ENCODE measurements around the gene C19orf44.
"Not testable (repeated sequence)": the region's sequence is repeated elsewhere in the genome, so short reads cannot be mapped to it uniquely, and the experiment has no call there.

Gene C19orf44

GRCh38 chr19:16466802-16467427, 29.3 kb upstream of the C19orf44 start:
- not testable (repeated sequence) for H3K27ac ChIP-seq (ENCODE audit: low read depth, low read length)

GRCh38 chr19:16467581-16467980, 28.6 kb upstream of the C19orf44 start:
- no peaks in the 10 kb centered on the region for H3K27me3 ChIP-seq (ENCODE audit: control insufficient read depth in 1 of 2, insufficient read depth in 2 of 2, low read length in 2 of 2)
- H3K9me3 ChIP-seq (ENCODE audit: control insufficient read depth in 1 of 2, low read length in 2 of 2) = no peaks in the 10 kb centered on the region
- H3K27ac ChIP-seq (ENCODE audit: low read depth, low read length) = no peak overlapping the region
- peaks cover 0 to 2% of the 10 kb centered on the region in 2 donors for H3K36me3 ChIP-seq (ENCODE audit: control insufficient read depth in 1 of 2, insufficient read depth in 2 of 2, low read length in 2 of 2)
- no peak overlapping the region for H3K9ac ChIP-seq (ENCODE audit: low read depth in 1 of 2, low read length in 2 of 2)
- no peak overlapping the region for H3K4me3 ChIP-seq (ENCODE audit: low read depth in 1 of 2, low read length in 2 of 2)
- H3K4me1 ChIP-seq (ENCODE audit: control insufficient read depth in 1 of 2, insufficient read depth in 2 of 2, low read length in 2 of 2) = peaks cover 8 to 27% of the 10 kb centered on the region in 2 donors

More at GRCh38 chr19:16466802-16467427, 29.3 kb upstream of the C19orf44 start:
- peaks cover 8 to 23% of the 10 kb centered on the region in 2 donors for H3K4me1 ChIP-seq (ENCODE audit: control insufficient read depth in 1 of 2, insufficient read depth in 2 of 2, low read length in 2 of 2)
- not testable (repeated sequence) for H3K9ac ChIP-seq (ENCODE audit: low read depth in 1 of 2, low read length in 2 of 2); H3K9me3 ChIP-seq (ENCODE audit: control insufficient read depth in 1 of 2, low read length in 2 of 2); H3K36me3 ChIP-seq (ENCODE audit: control insufficient read depth in 1 of 2, insufficient read depth in 2 of 2, low read length in 2 of 2); H3K27me3 ChIP-seq (ENCODE audit: control insufficient read depth in 1 of 2, insufficient read depth in 2 of 2, low read length in 2 of 2); H3K4me3 ChIP-seq (ENCODE audit: low read depth in 1 of 2, low read length in 2 of 2)

DNA sequence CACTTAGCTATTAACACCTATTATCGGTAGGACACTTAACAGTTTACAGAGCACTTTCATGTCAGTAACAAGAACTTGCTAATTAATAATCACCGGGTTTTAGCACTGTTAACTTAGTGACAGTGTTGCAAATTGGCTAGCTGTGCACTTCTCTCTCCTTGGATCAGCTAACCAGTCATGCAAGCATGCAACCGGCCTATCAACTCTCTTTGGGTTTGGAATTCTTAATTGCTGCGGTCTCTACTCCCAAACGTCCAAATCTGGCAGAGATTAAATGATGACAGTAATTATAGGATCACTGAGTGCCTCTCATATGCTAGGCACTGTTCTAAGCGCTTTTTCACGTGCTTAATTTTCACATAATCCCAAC, 25.7 kb upstream of the C19orf44 start:
- Histone ChIP-seq H3K36me3 (ENCODE audit: control insufficient read depth in 1 of 2, insufficient read depth in 2 of 2, low read length in 2 of 2) (no peaks in the 10 kb centered on the region), H3K27ac (ENCODE audit: low read depth, low read length) (no peak overlapping the region), H3K4me1 (ENCODE audit: control insufficient read depth in 1 of 2, insufficient read depth in 2 of 2, low read length in 2 of 2) (peaks cover 8 to 22% of the 10 kb centered on the region in 2 donors), H3K27me3 (ENCODE audit: control insufficient read depth in 1 of 2, insufficient read depth in 2 of 2, low read length in 2 of 2) (no peaks in the 10 kb centered on the region), H3K9ac (ENCODE audit: low read depth in 1 of 2, low read length in 2 of 2) (peak overlapping the region in 1 of 2 donors; percentile 70), H3K9me3 (ENCODE audit: control insufficient read depth in 1 of 2, low read length in 2 of 2) (peaks cover 0 to 2% of the 10 kb centered on the region in 2 donors), H3K4me3 (ENCODE audit: low read depth in 1 of 2, low read length in 2 of 2) (peak overlapping the region; percentile 90 to 95)

DNA sequence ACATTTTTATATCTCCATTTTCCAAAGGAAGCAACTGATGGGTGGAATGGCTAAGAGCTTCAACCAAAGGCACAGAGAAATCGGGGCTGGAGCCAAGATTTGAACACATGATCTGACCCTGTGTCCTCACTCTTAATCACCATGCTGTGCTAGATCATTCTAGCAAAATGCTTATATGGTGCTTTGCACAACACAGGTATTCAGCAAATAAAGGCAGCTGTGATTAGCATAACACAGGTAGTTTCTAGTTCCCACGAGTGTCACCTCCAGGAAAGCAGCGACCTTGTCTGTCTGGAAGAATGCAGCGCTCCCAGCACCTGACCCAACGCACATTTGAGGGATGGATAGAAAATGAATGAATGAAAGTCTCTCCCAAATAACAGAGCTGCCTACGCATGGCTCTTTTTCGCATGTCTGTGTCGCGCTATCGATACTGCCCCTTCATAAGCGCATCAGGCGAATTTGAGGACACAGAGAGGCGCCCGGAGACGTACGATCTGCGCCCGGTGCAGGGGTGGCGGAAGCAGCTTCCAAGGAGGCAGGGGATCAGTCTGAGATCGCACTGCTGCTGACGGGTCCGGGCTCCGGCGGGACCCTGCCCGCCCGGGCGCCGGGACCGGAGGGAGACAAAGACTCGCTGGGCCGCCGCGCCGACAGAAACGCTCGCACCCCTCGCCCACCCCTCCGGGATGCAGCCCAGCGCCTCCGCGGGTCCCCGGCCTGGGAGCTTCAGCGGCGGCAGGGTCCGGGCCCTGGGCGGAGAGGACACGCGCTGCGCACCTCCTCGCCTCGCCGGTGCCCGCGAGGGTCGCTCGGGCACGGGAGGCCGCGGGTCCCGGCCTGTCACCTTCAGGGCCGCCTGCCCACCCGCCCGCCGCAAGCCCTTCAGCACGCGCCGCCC, 25.0 kb upstream of the C19orf44 start:
- H3K27me3 ChIP-seq (ENCODE audit: control insufficient read depth in 1 of 2, insufficient read depth in 2 of 2, low read length in 2 of 2) = no peaks in the 10 kb centered on the region
- H3K4me3 ChIP-seq (ENCODE audit: low read depth in 1 of 2, low read length in 2 of 2) = peak overlapping the region; percentile 90 to 95
- peaks cover 8 to 22% of the 10 kb centered on the region in 2 donors for H3K4me1 ChIP-seq (ENCODE audit: control insufficient read depth in 1 of 2, insufficient read depth in 2 of 2, low read length in 2 of 2)
- H3K9me3 ChIP-seq (ENCODE audit: control insufficient read depth in 1 of 2, low read length in 2 of 2) = peaks cover 0 to 2% of the 10 kb centered on the region in 2 donors
- H3K36me3 ChIP-seq (ENCODE audit: control insufficient read depth in 1 of 2, insufficient read depth in 2 of 2, low read length in 2 of 2) = no peaks in the 10 kb centered on the region
- H3K27ac ChIP-seq (ENCODE audit: low read depth, low read length) = no peak overlapping the region
- H3K9ac ChIP-seq (ENCODE audit: low read depth in 1 of 2, low read length in 2 of 2) = peak overlapping the region; percentile 70 to 76

GRCh38 chr19:16472559-16472899, 23.7 kb upstream of the C19orf44 start:
- not testable (repeated sequence) for H3K9me3 ChIP-seq (ENCODE audit: control insufficient read depth in 1 of 2, low read length in 2 of 2); H3K27me3 ChIP-seq (ENCODE audit: control insufficient read depth in 1 of 2, insufficient read depth in 2 of 2, low read length in 2 of 2); H3K36me3 ChIP-seq (ENCODE audit: control insufficient read depth in 1 of 2, insufficient read depth in 2 of 2, low read length in 2 of 2); H3K27ac ChIP-seq (ENCODE audit: low read depth, low read length)
- peak overlapping the region; percentile 83 to 93 for H3K4me3 ChIP-seq (ENCODE audit: low read depth in 1 of 2, low read length in 2 of 2)
- H3K9ac ChIP-seq (ENCODE audit: low read depth in 1 of 2, low read length in 2 of 2) = peak overlapping the region; percentile 73 to 90
- peaks cover 8 to 22% of the 10 kb centered on the region in 2 donors for H3K4me1 ChIP-seq (ENCODE audit: control insufficient read depth in 1 of 2, insufficient read depth in 2 of 2, low read length in 2 of 2)

- H3K4me3 ChIP-seq (ENCODE audit: low read depth in 1 of 2, low read length in 2 of 2) = no peak overlapping the region
- H3K9me3 ChIP-seq (ENCODE audit: control insufficient read depth in 1 of 2, low read length in 2 of 2) = peaks cover 0 to 2% of the 10 kb centered on the region in 2 donors
- H3K36me3 ChIP-seq (ENCODE audit: control insufficient read depth in 1 of 2, insufficient read depth in 2 of 2, low read length in 2 of 2) = no peaks in the 10 kb centered on the region
- H3K4me1 ChIP-seq (ENCODE audit: control insufficient read depth in 1 of 2, insufficient read depth in 2 of 2, low read length in 2 of 2) = peaks cover 8 to 22% of the 10 kb centered on the region in 2 donors
- H3K27me3 ChIP-seq (ENCODE audit: control insufficient read depth in 1 of 2, insufficient read depth in 2 of 2, low read length in 2 of 2) = no peaks in the 10 kb centered on the region
- no peak overlapping the region for H3K27ac ChIP-seq (ENCODE audit: low read depth, low read length)
- no peak overlapping the region for H3K9ac ChIP-seq (ENCODE audit: low read depth in 1 of 2, low read length in 2 of 2)
Measured at GRCh38 chr19:16472992-16473391, 23.2 kb upstream of the C19orf44 start.

GRCh38 chr19:16473875-16474392, 22.3 kb upstream of the C19orf44 start:
- Histone ChIP-seq H3K27ac (ENCODE audit: low read depth, low read length) (no peak overlapping the region), H3K9me3 (ENCODE audit: control insufficient read depth in 1 of 2, low read length in 2 of 2) (peaks cover 0 to 2% of the 10 kb centered on the region in 2 donors), H3K27me3 (ENCODE audit: control insufficient read depth in 1 of 2, insufficient read depth in 2 of 2, low read length in 2 of 2) (no peaks in the 10 kb centered on the region), H3K36me3 (ENCODE audit: control insufficient read depth in 1 of 2, insufficient read depth in 2 of 2, low read length in 2 of 2) (no peaks in the 10 kb centered on the region), H3K9ac (ENCODE audit: low read depth in 1 of 2, low read length in 2 of 2) (no peak overlapping the region), H3K4me1 (ENCODE audit: control insufficient read depth in 1 of 2, insufficient read depth in 2 of 2, low read length in 2 of 2) (peaks cover 8 to 22% of the 10 kb centered on the region in 2 donors), H3K4me3 (ENCODE audit: low read depth in 1 of 2, low read length in 2 of 2) (no peak overlapping the region)

- Histone ChIP-seq H3K4me3 (ENCODE audit: low read depth in 1 of 2, low read length in 2 of 2) (no peak overlapping the region), H3K27ac (ENCODE audit: low read depth, low read length) (no peak overlapping the region), H3K9ac (ENCODE audit: low read depth in 1 of 2, low read length in 2 of 2) (no peak overlapping the region), H3K9me3 (ENCODE audit: control insufficient read depth in 1 of 2, low read length in 2 of 2) (peaks cover 0 to 2% of the 10 kb centered on the region in 2 donors), H3K4me1 (ENCODE audit: control insufficient read depth in 1 of 2, insufficient read depth in 2 of 2, low read length in 2 of 2) (peaks cover 0 to 3% of the 10 kb centered on the region in 2 donors), H3K36me3 (ENCODE audit: control insufficient read depth in 1 of 2, insufficient read depth in 2 of 2, low read length in 2 of 2) (no peaks in the 10 kb centered on the region), H3K27me3 (ENCODE audit: control insufficient read depth in 1 of 2, insufficient read depth in 2 of 2, low read length in 2 of 2) (no peaks in the 10 kb centered on the region)
Measured at GRCh38 chr19:16476401-16476800, 19.8 kb upstream of the C19orf44 start.

- Histone ChIP-seq H3K4me1 (ENCODE audit: control insufficient read depth in 1 of 2, insufficient read depth in 2 of 2, low read length in 2 of 2) (peaks cover 0 to under 1% of the 10 kb centered on the region in 2 donors), H3K4me3 (ENCODE audit: low read depth in 1 of 2, low read length in 2 of 2) (no peak overlapping the region), H3K9me3 (ENCODE audit: control insufficient read depth in 1 of 2, low read length in 2 of 2) (peaks cover 0 to 2% of the 10 kb centered on the region in 2 donors), H3K9ac (ENCODE audit: low read depth in 1 of 2, low read length in 2 of 2) (no peak overlapping the region), H3K27me3 (ENCODE audit: control insufficient read depth in 1 of 2, insufficient read depth in 2 of 2, low read length in 2 of 2) (no peaks in the 10 kb centered on the region), H3K27ac (ENCODE audit: low read depth, low read length) (no peak overlapping the region), H3K36me3 (ENCODE audit: control insufficient read depth in 1 of 2, insufficient read depth in 2 of 2, low read length in 2 of 2) (no peaks in the 10 kb centered on the region)
Measured at GRCh38 chr19:16477311-16477710, 18.9 kb upstream of the C19orf44 start.

DNA sequence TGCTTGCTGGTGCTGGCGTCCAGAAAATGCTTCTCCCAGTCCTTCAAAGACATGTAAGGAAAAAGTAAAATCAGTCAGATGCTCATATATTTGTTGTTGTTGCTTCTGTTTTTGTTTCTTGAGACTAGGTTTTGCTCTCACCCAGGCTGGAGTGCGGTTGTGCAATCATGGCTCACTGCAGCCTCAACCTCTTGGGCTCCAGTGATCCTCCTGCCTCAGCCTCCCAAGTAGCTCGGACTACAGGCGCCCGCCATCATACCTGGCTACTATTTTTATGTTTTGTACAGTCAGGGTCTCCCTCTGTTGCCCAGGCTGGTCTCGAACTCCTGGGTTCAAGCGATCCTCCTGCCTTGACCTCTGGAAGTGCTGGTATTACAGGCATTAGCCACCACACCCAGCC, 13.4 kb upstream of the C19orf44 start:
- Histone ChIP-seq H3K27ac (ENCODE audit: low read depth, low read length) (no peak overlapping the region), H3K4me3 (ENCODE audit: low read depth in 1 of 2, low read length in 2 of 2) (no peak overlapping the region), H3K36me3 (ENCODE audit: control insufficient read depth in 1 of 2, insufficient read depth in 2 of 2, low read length in 2 of 2) (no peaks in the 10 kb centered on the region), H3K9me3 (ENCODE audit: control insufficient read depth in 1 of 2, low read length in 2 of 2) (no peaks in the 10 kb centered on the region), H3K27me3 (ENCODE audit: control insufficient read depth in 1 of 2, insufficient read depth in 2 of 2, low read length in 2 of 2) (no peaks in the 10 kb centered on the region), H3K4me1 (ENCODE audit: control insufficient read depth in 1 of 2, insufficient read depth in 2 of 2, low read length in 2 of 2) (no peaks in the 10 kb centered on the region), H3K9ac (ENCODE audit: low read depth in 1 of 2, low read length in 2 of 2) (no peak overlapping the region)
